Ramos (cell line): Measurements from ENCODE around the gene LARGE1.
"Not testable (repeated sequence)": the region's sequence is repeated elsewhere in the genome, so short reads cannot be mapped to it uniquely, and the experiment has no call there.

ENCODE experiments used
- in situ Hi-C: fragments of 300-500 bp; cut with MboI; formaldehyde crosslinking; loops from one replicate; pipeline ENCODE4 v1.14.3; 2022; ENCODE audit warnings: low sequenced_read_pairs; ENCODE audit not compliant: unreplicated experiment

Gene LARGE1

GRCh38 chr22:33582822-33583400 is 337.4 kb downstream of the LARGE1 start:
- in situ Hi-C loops, result loop anchor here (10.0 kb wide), 1 partner anchor 332 kb away; no protein-coding TSS in a partner anchor

DNA sequence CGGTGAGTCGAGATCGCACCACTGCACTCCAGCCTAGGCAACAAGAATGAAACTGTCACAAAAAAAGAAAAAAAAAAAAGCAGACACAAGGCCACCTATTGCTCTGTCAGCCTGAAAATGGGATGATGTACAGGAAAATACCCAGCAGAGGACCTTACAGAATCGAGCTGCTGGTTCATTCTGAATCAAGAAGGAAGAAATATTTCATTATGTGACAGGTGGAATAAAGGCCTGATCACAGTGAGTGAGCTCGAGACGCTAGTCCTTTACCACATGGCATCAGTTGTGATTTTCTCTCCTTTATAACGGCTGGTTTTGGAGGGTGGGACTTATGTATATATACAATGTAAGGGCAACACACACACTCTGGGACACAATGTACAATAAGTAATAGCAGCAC is 340.0 kb downstream of the LARGE1 start:
- in situ Hi-C loops, result loop anchor here (10.0 kb wide), 1 partner anchor 334 kb away; no protein-coding TSS in a partner anchor

DNA sequence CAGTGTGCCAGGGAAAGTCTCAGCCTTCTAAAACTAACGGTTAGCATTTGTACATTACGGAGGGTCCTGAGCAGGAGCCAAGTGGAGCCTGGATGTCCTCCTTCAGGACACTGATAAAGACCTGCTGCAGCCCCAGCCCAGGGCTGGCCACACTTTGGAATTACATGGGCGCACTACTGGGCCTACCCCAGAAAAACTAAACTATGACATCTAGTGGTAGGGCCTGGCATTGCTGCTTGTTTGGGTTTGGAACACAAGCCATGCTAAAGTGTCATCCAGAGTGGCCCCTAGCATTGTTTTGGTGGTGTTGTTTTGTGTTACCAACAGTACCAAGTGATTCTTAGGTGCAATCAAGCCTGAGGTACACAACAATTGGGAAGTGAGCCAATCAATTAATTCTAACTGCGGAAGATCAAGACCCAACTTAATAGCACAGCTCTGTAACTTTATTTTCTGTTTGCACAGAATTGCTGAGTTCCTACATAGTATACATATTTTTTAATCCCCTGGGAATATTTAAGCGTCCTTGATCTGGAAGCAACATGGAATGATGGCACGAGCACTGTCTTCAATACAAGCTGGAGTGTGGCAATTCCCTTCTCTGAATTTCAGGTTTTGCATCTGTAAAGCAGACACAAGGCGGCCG is 340.7 kb downstream of the LARGE1 start:
- in situ Hi-C loops, result loop anchor here (5.0 to 10.0 kb wide), 4 partner anchors 57 to 335 kb away; no protein-coding TSS in a partner anchor

DNA sequence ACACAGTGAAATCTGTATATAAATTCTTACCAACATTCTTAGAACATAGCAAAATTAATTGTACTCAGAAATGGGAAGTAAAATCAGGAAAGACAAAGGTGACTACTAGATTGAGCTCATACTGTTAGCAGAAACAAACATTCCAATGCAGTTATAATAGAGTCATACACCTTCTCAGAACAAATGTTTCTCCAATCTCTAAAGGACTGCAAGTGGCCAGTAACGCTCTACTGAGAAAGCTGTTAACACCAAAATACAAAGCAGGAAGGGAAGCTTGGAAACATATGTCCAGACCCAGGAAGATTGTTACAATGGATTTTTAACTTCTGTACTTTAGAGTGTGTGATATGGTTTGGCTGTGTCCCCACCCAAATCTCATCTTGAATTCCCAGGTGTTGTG is 341.5 kb downstream of the LARGE1 start:
- in situ Hi-C loops, result loop anchor here (5.0 to 10.0 kb wide), 3 partner anchors 56 to 276 kb away; no protein-coding TSS in a partner anchor

DNA sequence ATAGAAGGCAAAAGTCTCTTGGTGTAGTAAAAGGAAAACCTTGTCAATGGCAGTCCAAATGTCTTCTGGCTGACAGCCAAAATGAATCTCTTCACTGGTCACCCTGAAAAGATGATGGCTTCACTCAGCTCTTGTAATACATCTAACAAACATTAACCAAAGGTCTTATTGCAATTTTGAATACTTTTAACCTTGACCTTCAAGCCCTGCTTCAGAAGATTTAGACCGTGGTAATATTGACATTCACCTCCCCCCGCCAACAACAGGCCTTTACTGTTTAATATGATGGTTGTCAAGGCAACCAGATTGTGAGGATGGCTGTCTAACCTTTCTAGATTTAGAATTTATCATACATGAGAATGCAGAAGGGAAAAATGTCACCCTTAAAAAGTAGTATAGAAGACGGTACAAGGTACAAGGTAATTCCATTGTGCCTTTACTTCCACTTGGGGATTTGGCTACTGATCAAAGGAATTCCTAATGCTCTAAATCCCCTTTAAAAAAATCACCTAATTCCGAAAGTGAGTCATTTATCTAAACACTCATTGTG is 342.3 kb downstream of the LARGE1 start:
- in situ Hi-C loops, result loop anchor here (5.0 to 10.0 kb wide), 3 partner anchors 56 to 276 kb away; no protein-coding TSS in a partner anchor

- in situ Hi-C loops, result loop anchor here (5.0 to 10.0 kb wide), 3 partner anchors 54 to 274 kb away; no protein-coding TSS in a partner anchor
These were observed 344.1 kb downstream of the LARGE1 start for GRCh38 chr22:33576205-33576604.

DNA sequence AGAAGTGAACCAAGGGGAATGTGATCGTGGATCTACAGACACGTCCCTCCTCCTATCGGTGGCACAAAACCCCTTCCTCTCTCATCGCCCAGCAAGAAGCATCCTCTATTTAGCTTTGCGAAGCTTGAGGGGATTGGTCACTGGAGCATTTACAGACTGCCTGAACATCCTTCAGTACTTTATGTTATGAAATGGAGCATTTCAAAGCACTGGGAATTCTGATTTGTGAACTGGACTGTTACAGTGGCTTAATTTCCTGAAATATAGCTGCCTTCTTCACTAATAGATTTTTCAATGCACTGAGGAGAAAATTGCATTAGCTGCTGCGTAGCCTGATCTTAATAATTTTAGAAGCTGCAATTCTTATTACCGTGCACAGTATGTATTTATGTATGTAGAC is 344.5 kb downstream of the LARGE1 start:
- in situ Hi-C loops, result loop anchor here (5.0 to 10.0 kb wide), 3 partner anchors 53 to 273 kb away; no protein-coding TSS in a partner anchor

DNA sequence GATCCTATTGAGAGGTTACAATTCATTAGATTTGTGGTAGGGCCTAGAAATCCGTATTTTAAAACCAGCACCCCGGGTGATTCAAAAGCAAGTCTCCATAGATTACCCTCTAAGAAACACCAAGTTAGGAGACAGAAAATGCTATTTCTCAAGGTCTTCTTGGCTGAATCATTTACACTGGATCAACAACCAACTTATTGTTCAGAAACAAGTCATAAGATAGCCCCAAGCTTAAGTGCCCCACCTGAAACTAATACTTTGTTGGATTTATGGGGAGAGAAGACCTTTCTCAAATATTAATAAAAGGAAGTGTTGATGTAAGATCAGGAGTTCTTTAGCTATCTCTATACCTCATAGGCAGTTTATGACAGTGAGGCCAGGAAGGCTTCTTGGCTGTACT is 345.2 kb downstream of the LARGE1 start:
- in situ Hi-C loops, result loop anchor here (5.0 to 10.0 kb wide), 3 partner anchors 53 to 273 kb away; no protein-coding TSS in a partner anchor

- in situ Hi-C loops, result loop anchor here (10.0 kb wide), 1 partner anchor 271 kb away; no protein-coding TSS in a partner anchor
These were observed 346.8 kb downstream of the LARGE1 start for GRCh38 chr22:33573479-33573878.

DNA sequence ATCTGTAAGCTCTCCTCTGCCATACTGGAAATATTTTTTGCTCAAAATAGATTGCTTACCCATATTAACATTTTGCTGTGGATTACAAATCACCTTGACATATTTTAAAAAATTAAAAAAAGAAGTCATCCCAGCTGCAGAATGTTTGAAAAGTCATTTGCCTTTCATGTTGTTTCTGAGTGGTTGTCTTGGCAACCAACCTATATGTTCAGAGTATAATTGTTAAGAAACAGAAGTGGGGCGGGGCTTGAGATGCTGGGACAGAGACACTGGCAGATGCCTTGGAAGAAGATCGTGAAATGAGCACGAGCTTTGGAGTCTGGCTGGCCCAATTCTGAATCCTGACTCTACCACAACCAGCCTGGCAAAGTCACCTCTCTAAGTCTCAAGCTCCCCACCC is 348.2 kb downstream of the LARGE1 start:
- in situ Hi-C loops, result loop anchor here (10.0 kb wide), 1 partner anchor 273 kb away; no protein-coding TSS in a partner anchor

DNA sequence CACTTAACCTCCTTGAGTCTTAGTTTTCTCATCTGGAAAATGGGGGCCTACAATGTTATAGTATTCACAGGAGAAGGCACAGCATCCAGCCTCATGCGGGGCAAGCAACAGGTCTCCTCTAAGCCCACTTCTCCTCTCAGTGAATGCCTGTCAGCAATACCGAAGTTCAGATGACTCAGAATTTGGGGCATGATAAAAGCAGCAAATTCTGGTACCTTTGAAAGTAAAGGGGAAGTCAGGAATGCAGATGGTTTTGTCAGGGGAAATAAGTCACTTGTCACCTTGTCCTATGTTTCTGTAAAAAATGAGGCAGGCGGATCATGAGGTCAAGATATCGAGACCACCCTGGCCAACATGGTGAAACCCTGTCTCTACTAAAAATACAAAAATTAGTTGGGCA is 350.2 kb downstream of the LARGE1 start:
- in situ Hi-C loops, result loop anchor here (10.0 kb wide), 1 partner anchor 275 kb away; no protein-coding TSS in a partner anchor

DNA sequence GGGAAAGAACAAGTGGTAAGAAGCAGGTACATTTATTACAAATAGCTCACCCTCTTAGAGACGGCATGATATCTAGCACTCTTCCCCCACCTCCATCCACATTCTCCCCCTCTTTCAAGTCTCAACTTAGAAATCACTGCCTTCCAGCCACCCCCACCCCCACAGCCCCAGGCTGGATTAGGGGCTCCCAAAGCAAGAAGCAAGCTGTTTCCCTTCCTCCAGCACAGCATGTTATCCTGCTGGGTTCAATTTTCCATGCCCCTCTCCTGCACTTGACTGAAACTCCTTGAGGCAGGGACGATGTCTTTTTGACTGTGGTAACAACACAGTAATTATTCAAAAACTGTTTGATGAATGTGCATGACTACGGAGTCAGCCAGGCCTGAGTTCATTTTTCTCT is 350.7 kb downstream of the LARGE1 start:
- in situ Hi-C loops, result no loop called here

GRCh38 chr22:33569018-33569417 is 351.3 kb downstream of the LARGE1 start:
- in situ Hi-C loops, result no loop called here

DNA sequence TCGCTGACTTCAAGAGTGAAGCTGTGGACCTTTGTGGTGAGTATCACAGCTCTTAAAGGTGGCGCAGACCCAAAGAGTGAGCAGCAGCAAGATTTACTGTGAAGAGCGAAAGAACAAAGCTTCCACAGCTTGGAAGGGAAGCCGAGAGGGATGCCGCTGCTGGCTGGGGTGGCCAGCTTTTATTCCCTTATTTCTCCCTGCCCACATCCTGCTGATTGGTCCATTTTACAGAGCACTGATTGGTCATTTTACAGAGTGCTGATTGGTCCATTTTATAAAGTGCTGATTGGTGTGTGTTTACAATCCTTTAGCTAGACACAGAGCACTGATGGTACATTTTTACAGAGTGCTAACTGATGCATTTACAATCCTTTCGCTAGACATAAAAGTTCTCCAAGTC is 353.8 kb downstream of the LARGE1 start:
- in situ Hi-C loops, result not testable (repeated sequence)

- in situ Hi-C loops, result no loop called here
These were observed 354.7 kb downstream of the LARGE1 start for GRCh38 chr22:33565580-33565995.

GRCh38 chr22:33564683-33565082 is 355.6 kb downstream of the LARGE1 start:
- in situ Hi-C loops, result no loop called here

GRCh38 chr22:33563220-33563964 is 356.9 kb downstream of the LARGE1 start:
- in situ Hi-C loops, result no loop called here

- in situ Hi-C loops, result no loop called here
These were observed 357.8 kb downstream of the LARGE1 start for GRCh38 chr22:33562501-33562900.

DNA sequence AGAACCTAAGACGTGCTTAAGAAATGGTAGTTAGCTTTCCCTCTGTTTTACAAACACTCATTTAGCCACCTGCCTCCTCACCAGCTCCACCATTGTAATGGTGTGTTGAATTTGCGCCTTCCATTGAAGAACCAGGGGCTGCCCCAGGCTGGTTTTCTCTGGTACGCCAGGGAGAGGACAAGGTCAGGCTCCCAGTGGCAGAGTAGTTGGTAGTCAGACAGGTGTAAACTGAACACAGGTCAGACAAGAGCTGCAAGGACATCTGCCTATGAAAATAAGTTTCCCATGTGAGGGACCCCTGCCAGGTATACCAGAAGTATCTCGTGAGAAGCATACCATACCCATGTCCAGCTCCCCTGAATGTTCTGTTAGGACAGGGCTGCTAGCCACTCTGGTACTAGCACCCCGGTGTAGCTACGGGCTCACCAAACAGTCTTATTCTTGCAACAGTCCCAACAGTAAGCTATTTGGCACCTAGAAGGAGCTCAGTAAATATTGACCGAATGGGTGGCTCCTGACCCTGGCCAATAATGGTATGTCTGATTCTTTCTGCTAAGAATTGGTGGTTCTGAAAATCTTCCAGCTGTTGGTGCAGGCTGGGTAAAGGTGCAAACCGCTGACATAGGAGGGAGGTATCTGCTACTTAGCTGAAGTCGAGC is 359.0 kb downstream of the LARGE1 start:
- in situ Hi-C loops, result no loop called here

DNA sequence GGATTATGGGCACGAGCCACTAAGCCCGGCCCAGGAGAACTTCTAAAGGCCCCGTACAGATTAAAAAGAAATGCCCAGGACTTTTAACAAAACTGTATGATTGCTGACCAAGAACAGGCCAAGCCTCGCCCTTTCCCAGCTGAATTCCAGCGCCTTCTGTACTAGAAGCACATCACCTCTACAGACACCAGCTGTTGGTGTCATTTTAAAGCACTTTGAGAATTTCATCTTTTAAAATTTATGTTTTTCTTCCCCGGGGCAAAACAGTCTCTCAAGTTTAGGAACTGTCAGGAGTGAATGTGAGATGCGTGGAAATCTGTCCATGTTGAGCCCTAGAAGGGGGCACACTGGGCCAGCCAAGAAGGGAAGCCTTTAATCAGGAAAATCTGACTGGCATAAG is 362.4 kb downstream of the LARGE1 start:
- in situ Hi-C loops, result no loop called here
